Loucy (cell line): ENCODE results near the gene SERINC2.

ENCODE experiments used
- CTCF ChIP-seq: fragments of 200-600 bp; sonication (generic); conservative IDR thresholded peaks from 2 replicates; pipeline ENCODE4 v1.5.1; 2014; ENCODE audit warnings: mild to moderate bottlenecking, antibody characterized with exemption, low read length
- EZH2phosphoT487 ChIP-seq: fragments of 200-600 bp; IDR thresholded peaks from 2 replicates; pipeline ENCODE4 v1.6.1; 2018; ENCODE audit warnings: antibody characterized with exemption, mild to moderate bottlenecking, moderate library complexity, borderline replicate concordance

- peak; percentile 67 for TF ChIP-seq CTCF
- TF ChIP-seq EZH2phosphoT487 = no peak
Observed at GRCh38 chr1:31460027-31460426, 47.0 kb downstream of the SERINC2 start.
